GM23338 (cell line): ENCODE measurements around the gene CSRP2.

Source experiments
- CREB1 ChIP-seq: fragments of 250-450 bp; sonication (Bioruptor Pico); IDR thresholded peaks from 2 replicates; pipeline ENCODE4 v1.5.0; 2020; ENCODE audit warnings: low read depth, mild to moderate bottlenecking, moderate library complexity
- ETS1 ChIP-seq: IDR thresholded peaks from 2 replicates; pipeline ENCODE4 v1.6.1; 2016; ENCODE audit warnings: antibody characterized with exemption
- EZH2 ChIP-seq: fragments of 200-600 bp; sonication (generic); IDR thresholded peaks from one replicate; pipeline ENCODE4 v1.8.0; 2017; ENCODE audit warnings: antibody characterized with exemption, mild to moderate bottlenecking, low read depth; ENCODE audit not compliant: unreplicated experiment
- EZH2phosphoT487 ChIP-seq: fragments of 200-600 bp; sonication (generic); IDR thresholded peaks from one replicate; pipeline ENCODE4 v1.8.1; 2018; ENCODE audit warnings: antibody characterized with exemption; ENCODE audit not compliant: unreplicated experiment
- JUNB ChIP-seq: IDR thresholded peaks from one replicate; pipeline ENCODE4 v1.6.1; 2016; ENCODE audit warnings: antibody characterized with exemption; ENCODE audit not compliant: unreplicated experiment
- NANOG ChIP-seq: IDR thresholded peaks from 2 replicates; pipeline ENCODE4 v1.6.1; 2016; ENCODE audit warnings: antibody characterized with exemption, borderline replicate concordance
- POLR2AphosphoS5 ChIP-seq: IDR thresholded peaks from 2 replicates; pipeline ENCODE4 v1.6.1; 2016; ENCODE audit warnings: antibody characterized with exemption, low read depth
- REST ChIP-seq: IDR thresholded peaks from one replicate; pipeline ENCODE4 v1.6.1; 2018; ENCODE audit warnings: antibody characterized with exemption; ENCODE audit not compliant: unreplicated experiment
- STAT1 ChIP-seq: IDR thresholded peaks from one replicate; pipeline ENCODE4 v1.6.1; 2016; ENCODE audit warnings: antibody characterized with exemption; ENCODE audit not compliant: unreplicated experiment
- ZNF114 ChIP-seq: fragments of 250-450 bp; sonication (Bioruptor Pico); IDR thresholded peaks from 2 replicates; pipeline ENCODE4 v1.5.0; 2020; ENCODE audit warnings: mild to moderate bottlenecking, moderate library complexity
- ZNF331 ChIP-seq: fragments of 250-450 bp; sonication (Bioruptor Pico); IDR thresholded peaks from 2 replicates; pipeline ENCODE4 v1.5.0; 2020; ENCODE audit warnings: low read depth, mild to moderate bottlenecking, moderate library complexity
- TF ChIP-seq, protein P1 (sequence below), 2 experiments: fragments of 200-600 bp in 1 of 2; sonication (generic) in 1 of 2; conservative IDR thresholded peaks; 2 replicates each; pipeline versions ENCODE4 v1.5.1 to v1.6.1; 2016 to 2017; ENCODE audit warnings: antibody characterized with exemption in 2 of 2, low read depth in 2 of 2, mild to moderate bottlenecking in 2 of 2, moderate library complexity in 1 of 2
- TF ChIP-seq, protein P2 (sequence below): fragments of 250-450 bp; sonication (Bioruptor Pico); IDR thresholded peaks from 2 replicates; pipeline ENCODE4 v1.5.0; 2020; ENCODE audit warnings: mild to moderate bottlenecking, moderate library complexity

GRCh38 chr12:76915361-76916169 is 36.7 kb upstream of the CSRP2 start:
- TF ChIP-seq, protein P1, sequence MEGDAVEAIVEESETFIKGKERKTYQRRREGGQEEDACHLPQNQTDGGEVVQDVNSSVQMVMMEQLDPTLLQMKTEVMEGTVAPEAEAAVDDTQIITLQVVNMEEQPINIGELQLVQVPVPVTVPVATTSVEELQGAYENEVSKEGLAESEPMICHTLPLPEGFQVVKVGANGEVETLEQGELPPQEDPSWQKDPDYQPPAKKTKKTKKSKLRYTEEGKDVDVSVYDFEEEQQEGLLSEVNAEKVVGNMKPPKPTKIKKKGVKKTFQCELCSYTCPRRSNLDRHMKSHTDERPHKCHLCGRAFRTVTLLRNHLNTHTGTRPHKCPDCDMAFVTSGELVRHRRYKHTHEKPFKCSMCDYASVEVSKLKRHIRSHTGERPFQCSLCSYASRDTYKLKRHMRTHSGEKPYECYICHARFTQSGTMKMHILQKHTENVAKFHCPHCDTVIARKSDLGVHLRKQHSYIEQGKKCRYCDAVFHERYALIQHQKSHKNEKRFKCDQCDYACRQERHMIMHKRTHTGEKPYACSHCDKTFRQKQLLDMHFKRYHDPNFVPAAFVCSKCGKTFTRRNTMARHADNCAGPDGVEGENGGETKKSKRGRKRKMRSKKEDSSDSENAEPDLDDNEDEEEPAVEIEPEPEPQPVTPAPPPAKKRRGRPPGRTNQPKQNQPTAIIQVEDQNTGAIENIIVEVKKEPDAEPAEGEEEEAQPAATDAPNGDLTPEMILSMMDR (conservative IDR thresholded peaks at IDR 0.05; ENCODE audit: low read depth in 2 of 2): no peak
- TF ChIP-seq REST: no peak
- TF ChIP-seq POLR2AphosphoS5: no peak
- no peak for TF ChIP-seq EZH2
- no peak for TF ChIP-seq EZH2phosphoT487
- no peak for TF ChIP-seq CREB1 (CRISPR knock-in tag)
- no peak for TF ChIP-seq JUNB
- no peak for TF ChIP-seq ETS1
- TF ChIP-seq STAT1: no peak
- TF ChIP-seq NANOG: no peak
- TF ChIP-seq, protein P2, sequence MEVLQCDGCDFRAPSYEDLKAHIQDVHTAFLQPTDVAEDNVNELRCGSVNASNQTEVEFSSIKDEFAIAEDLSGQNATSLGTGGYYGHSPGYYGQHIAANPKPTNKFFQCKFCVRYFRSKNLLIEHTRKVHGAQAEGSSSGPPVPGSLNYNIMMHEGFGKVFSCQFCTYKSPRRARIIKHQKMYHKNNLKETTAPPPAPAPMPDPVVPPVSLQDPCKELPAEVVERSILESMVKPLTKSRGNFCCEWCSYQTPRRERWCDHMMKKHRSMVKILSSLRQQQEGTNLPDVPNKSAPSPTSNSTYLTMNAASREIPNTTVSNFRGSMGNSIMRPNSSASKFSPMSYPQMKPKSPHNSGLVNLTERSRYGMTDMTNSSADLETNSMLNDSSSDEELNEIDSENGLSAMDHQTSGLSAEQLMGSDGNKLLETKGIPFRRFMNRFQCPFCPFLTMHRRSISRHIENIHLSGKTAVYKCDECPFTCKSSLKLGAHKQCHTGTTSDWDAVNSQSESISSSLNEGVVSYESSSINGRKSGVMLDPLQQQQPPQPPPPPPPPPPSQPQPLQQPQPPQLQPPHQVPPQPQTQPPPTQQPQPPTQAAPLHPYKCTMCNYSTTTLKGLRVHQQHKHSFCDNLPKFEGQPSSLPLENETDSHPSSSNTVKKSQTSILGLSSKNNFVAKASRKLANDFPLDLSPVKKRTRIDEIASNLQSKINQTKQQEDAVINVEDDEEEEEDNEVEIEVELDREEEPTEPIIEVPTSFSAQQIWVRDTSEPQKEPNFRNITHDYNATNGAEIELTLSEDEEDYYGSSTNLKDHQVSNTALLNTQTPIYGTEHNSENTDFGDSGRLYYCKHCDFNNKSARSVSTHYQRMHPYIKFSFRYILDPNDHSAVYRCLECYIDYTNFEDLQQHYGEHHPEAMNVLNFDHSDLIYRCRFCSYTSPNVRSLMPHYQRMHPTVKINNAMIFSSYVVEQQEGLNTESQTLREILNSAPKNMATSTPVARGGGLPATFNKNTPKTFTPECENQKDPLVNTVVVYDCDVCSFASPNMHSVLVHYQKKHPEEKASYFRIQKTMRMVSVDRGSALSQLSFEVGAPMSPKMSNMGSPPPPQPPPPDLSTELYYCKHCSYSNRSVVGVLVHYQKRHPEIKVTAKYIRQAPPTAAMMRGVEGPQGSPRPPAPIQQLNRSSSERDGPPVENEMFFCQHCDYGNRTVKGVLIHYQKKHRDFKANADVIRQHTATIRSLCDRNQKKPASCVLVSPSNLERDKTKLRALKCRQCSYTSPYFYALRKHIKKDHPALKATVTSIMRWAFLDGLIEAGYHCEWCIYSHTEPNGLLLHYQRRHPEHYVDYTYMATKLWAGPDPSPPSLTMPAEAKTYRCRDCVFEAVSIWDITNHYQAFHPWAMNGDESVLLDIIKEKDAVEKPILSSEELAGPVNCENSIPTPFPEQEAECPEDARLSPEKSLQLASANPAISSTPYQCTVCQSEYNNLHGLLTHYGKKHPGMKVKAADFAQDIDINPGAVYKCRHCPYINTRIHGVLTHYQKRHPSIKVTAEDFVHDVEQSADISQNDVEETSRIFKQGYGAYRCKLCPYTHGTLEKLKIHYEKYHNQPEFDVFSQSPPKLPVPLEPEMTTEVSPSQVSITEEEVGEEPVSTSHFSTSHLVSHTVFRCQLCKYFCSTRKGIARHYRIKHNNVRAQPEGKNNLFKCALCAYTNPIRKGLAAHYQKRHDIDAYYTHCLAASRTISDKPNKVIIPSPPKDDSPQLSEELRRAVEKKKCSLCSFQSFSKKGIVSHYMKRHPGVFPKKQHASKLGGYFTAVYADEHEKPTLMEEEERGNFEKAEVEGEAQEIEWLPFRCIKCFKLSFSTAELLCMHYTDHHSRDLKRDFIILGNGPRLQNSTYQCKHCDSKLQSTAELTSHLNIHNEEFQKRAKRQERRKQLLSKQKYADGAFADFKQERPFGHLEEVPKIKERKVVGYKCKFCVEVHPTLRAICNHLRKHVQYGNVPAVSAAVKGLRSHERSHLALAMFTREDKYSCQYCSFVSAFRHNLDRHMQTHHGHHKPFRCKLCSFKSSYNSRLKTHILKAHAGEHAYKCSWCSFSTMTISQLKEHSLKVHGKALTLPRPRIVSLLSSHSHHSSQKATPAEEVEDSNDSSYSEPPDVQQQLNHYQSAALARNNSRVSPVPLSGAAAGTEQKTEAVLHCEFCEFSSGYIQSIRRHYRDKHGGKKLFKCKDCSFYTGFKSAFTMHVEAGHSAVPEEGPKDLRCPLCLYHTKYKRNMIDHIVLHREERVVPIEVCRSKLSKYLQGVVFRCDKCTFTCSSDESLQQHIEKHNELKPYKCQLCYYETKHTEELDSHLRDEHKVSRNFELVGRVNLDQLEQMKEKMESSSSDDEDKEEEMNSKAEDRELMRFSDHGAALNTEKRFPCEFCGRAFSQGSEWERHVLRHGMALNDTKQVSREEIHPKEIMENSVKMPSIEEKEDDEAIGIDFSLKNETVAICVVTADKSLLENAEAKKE (CRISPR knock-in tag): no peak
- TF ChIP-seq ZNF331 (CRISPR knock-in tag): no peak
- no peak for TF ChIP-seq ZNF114 (CRISPR knock-in tag)
